Mucosa of stomach (tissue), 1 donor: Measurements from ENCODE around the gene MAP7.

ENCODE experiments used
- H3K27me3 ChIP-seq: one replicate; pipeline ENCODE4 v1.7.0; 2013; ENCODE audit warnings: mild to moderate bottlenecking, low read length; ENCODE audit not compliant: control insufficient read depth, insufficient read depth
- H3K36me3 ChIP-seq: one replicate; pipeline ENCODE4 v1.7.0; 2013; ENCODE audit warnings: low read length; ENCODE audit not compliant: control insufficient read depth, insufficient read depth
- H3K4me1 ChIP-seq: one replicate; pipeline ENCODE4 v1.7.0; 2013; ENCODE audit warnings: mild to moderate bottlenecking, low read length; ENCODE audit not compliant: control insufficient read depth, insufficient read depth
- H3K4me3 ChIP-seq: one replicate; pipeline ENCODE4 v1.7.0; 2013; ENCODE audit warnings: low read length
- H3K9ac ChIP-seq: one replicate; pipeline ENCODE4 v1.7.0; 2013; ENCODE audit warnings: mild to moderate bottlenecking, low read length, moderate library complexity
- H3K9me3 ChIP-seq: one replicate; pipeline ENCODE4 v1.7.0; 2013; ENCODE audit warnings: mild to moderate bottlenecking, low read length, moderate library complexity; ENCODE audit not compliant: control insufficient read depth
- donor health status: Pancreatic carcinoma.

MAP7 gene

DNA sequence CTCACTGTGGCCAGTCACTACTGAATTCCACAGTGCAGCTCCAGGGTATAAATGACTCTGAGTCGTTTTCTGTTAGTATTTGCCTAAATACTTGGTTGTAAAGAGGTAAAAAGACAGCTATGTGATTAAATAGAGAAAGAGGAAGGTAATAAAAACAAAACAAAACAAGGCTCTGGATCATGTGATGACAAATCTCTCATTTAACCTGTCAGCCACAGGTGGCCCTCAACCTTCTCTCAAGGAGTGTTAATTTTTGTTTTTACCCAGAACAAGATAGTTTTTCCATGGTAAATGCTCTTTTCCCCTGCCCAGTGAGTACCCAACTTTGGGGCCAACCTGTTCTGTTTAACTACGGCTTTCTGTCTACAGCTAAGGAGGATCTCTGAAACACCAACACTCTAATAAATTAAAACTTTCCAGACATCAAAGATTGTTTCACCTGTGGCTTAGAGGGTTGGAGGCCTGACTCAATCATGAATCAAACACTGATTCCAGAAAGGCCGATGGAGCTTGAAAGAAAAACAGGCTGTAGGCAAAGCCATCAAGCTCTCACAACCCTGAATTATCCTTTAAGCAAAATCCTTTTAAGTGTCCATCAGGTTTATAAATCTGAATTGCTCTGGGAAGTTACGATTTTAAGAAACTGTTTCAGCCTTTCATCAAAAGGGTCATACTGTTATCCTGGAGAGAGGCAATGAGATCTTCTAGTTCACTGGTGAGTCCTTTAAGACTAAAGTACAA is 179.1 kb downstream of the MAP7 start:
- Histone ChIP-seq H3K9me3 (no peaks in the 10 kb centered on the region), H3K36me3 (no peaks in the 10 kb centered on the region), H3K4me1 (no peaks in the 10 kb centered on the region), H3K9ac (no peak overlapping the region), H3K4me3 (no peak overlapping the region), H3K27me3 (no peaks in the 10 kb centered on the region)

DNA sequence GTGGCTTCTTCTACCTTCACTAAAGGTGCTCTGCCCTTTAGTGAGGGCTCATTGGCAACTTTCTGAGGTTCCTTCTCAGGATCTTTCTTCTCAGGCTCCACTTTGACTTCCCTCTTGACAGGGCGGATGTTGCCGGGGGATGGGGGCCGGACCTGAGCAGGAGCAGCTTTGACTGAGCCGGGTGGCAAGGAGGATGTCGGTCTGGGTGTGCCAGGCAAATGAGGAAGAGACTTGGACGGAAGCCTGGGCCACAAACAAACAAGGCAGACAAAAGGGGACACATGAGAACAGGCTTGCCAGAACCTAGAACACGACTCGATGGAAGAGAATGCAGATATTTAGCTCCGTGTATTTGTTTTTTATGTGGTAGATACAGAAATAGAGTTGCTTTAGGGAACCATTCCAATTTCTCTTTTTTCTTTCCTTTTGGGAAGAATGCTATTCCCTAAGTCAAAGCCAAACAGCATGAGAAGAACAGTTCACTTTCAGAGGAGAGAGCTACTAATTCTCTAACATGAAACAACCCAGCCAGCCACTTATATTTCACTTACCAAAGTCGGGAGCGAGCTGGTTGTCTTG is 184.4 kb downstream of the MAP7 start:
- no peak overlapping the region for H3K4me3 ChIP-seq
- H3K9ac ChIP-seq, result no peak overlapping the region

GRCh38 chr6:136362421-136363356 is 187.5 kb downstream of the MAP7 start:
- H3K36me3 ChIP-seq, result peaks cover 5% of the 10 kb centered on the region
- H3K4me1 ChIP-seq, result no peaks in the 10 kb centered on the region
- no peak overlapping the region for H3K4me3 ChIP-seq
- no peaks in the 10 kb centered on the region for H3K9me3 ChIP-seq
- no peaks in the 10 kb centered on the region for H3K27me3 ChIP-seq
- no peak overlapping the region for H3K9ac ChIP-seq

More for the DNA sequence above, 184.4 kb downstream of the MAP7 start:
- peaks cover 5% of the 10 kb centered on the region for H3K36me3 ChIP-seq
- no peaks in the 10 kb centered on the region for H3K9me3 ChIP-seq
- no peaks in the 10 kb centered on the region for H3K27me3 ChIP-seq
- no peaks in the 10 kb centered on the region for H3K4me1 ChIP-seq

DNA sequence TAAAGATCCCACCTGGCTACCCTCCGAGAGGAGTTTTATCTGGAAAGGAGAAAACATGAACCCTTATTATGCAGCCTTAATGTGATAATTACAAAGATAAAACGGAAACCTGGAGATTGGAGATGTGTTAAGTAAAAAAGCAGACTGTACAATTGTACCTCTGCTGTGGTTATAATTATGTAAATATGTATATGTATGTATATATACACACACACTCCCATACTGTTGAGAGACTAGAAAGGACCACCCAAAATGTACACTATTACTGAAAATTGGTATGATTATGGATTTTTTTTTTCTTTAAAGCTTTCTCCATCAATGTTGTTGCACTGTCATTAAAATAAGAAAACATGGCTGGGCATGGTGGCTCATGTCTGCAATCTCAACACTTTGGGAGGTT is 188.4 kb downstream of the MAP7 start:
- Histone ChIP-seq H3K9me3 (no peaks in the 10 kb centered on the region), H3K9ac (no peak overlapping the region), H3K4me1 (no peaks in the 10 kb centered on the region), H3K4me3 (no peak overlapping the region), H3K27me3 (no peaks in the 10 kb centered on the region), H3K36me3 (peaks cover 5% of the 10 kb centered on the region)

GRCh38 chr6:136360783-136361182 is 189.4 kb downstream of the MAP7 start:
- H3K4me3 ChIP-seq, result no peak overlapping the region
- peaks cover 5% of the 10 kb centered on the region for H3K36me3 ChIP-seq

DNA sequence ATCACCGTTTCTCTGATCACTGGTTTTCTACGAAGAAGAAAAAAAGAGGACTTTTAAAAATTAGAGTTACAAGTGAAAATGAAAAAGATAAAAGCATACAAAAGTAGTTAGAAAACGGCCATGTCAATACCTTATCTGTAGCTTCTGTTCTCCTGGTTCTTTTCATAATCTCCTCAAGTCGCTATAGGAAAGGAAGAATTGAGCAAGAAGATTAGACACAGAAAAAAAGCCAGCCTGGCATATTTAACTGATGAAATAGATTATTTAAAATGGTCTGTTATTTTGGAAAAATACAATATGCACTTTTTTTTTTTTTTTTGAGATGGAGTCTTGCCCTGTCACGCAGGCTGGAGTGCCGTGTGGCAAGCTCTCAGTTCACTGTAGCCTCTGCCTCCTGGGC is 190.4 kb downstream of the MAP7 start:
- H3K9ac ChIP-seq, result no peak overlapping the region
- no peak overlapping the region for H3K4me3 ChIP-seq
- no peaks in the 10 kb centered on the region for H3K27me3 ChIP-seq
- H3K36me3 ChIP-seq, result peaks cover 5% of the 10 kb centered on the region
- H3K4me1 ChIP-seq, result no peaks in the 10 kb centered on the region
- no peaks in the 10 kb centered on the region for H3K9me3 ChIP-seq

More at GRCh38 chr6:136360783-136361182, 189.4 kb downstream of the MAP7 start:
- Histone ChIP-seq H3K9me3 (no peaks in the 10 kb centered on the region), H3K27me3 (no peaks in the 10 kb centered on the region), H3K4me1 (no peaks in the 10 kb centered on the region), H3K9ac (no peak overlapping the region)

DNA sequence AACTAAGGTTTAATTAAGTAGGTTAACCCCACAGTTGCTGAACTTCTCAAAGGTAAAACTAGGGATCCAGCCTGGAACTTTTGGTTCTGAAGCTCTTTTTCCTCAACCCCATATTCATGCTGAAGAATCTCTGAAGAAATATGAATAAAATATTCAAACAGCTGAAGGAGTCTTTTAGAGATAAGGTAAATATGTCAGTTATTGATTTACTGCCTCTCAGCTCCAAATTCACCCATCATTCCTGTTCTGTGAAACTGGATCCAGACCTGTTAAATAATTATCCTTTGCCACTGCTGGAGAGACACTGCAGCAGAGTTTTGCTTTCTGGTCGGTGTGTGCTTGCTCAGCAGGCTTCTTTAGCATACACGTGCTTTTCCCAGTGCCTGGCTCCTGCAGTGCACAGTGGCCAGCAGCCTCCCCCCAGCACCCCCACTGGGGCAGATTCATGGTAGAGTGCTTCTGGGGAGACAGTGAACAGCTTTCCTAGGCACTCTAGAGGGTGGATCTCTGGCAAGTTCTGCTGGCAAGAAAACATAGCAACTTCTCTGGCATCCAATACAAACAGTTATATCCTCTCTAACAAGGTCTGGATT is 198.6 kb downstream of the MAP7 start:
- Histone ChIP-seq H3K36me3 (no peaks in the 10 kb centered on the region), H3K9me3 (no peaks in the 10 kb centered on the region), H3K27me3 (no peaks in the 10 kb centered on the region), H3K4me1 (no peaks in the 10 kb centered on the region), H3K4me3 (no peak overlapping the region), H3K9ac (no peak overlapping the region)

- Histone ChIP-seq H3K4me1 (no peaks in the 10 kb centered on the region), H3K36me3 (no peaks in the 10 kb centered on the region), H3K4me3 (no peak overlapping the region), H3K9ac (no peak overlapping the region), H3K9me3 (no peaks in the 10 kb centered on the region), H3K27me3 (no peaks in the 10 kb centered on the region)
Measured at GRCh38 chr6:136350914-136351313, 199.3 kb downstream of the MAP7 start.

DNA sequence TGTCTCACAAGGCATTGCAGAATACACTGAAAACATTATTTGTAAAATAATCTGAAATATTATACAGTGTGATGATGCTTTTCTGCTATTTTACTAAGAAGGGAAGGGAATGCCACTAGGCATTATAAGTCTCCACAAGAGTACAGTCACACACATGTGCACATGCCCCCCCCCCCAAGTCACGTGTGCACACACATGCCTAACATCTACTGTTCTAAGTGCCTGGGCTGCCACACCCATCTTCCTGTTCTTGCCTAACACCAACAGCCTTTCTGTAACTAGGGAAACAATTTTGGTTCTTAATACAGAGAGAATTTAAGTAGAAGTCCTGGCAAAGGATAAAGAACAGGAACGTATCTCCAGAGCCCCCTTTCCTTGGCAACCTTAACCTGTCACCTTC is 202.4 kb downstream of the MAP7 start:
- no peak overlapping the region for H3K4me3 ChIP-seq
- no peak overlapping the region for H3K9ac ChIP-seq
- H3K36me3 ChIP-seq, result peaks cover 5% of the 10 kb centered on the region
- H3K9me3 ChIP-seq, result no peaks in the 10 kb centered on the region
- no peaks in the 10 kb centered on the region for H3K4me1 ChIP-seq
- no peaks in the 10 kb centered on the region for H3K27me3 ChIP-seq

GRCh38 chr6:136345145-136345544 is 205.1 kb downstream of the MAP7 start:
- Histone ChIP-seq H3K4me1 (no peaks in the 10 kb centered on the region), H3K4me3 (no peak overlapping the region), H3K36me3 (peaks cover 5% of the 10 kb centered on the region), H3K27me3 (no peaks in the 10 kb centered on the region), H3K9ac (no peak overlapping the region), H3K9me3 (no peaks in the 10 kb centered on the region)

- Histone ChIP-seq H3K9ac (no peak overlapping the region), H3K4me1 (no peaks in the 10 kb centered on the region), H3K36me3 (peaks cover 5% of the 10 kb centered on the region), H3K27me3 (no peaks in the 10 kb centered on the region), H3K9me3 (no peaks in the 10 kb centered on the region), H3K4me3 (no peak overlapping the region)
Measured at GRCh38 chr6:136344420-136344819, 205.8 kb downstream of the MAP7 start.

GRCh38 chr6:136343700-136344099 is 206.5 kb downstream of the MAP7 start:
- H3K9ac ChIP-seq, result no peak overlapping the region
- H3K27me3 ChIP-seq, result no peaks in the 10 kb centered on the region
- no peaks in the 10 kb centered on the region for H3K9me3 ChIP-seq
- no peaks in the 10 kb centered on the region for H3K4me1 ChIP-seq
- peaks cover 5% of the 10 kb centered on the region for H3K36me3 ChIP-seq
- H3K4me3 ChIP-seq, result no peak overlapping the region
